NB4 (cell line): Measurements from ENCODE around the gene LMAN2.

Source experiments
- DNase-seq: peaks from one replicate; pipeline ENCODE4 v3.0.0; 2010; ENCODE audit warnings: low read depth
- H3K4me3 ChIP-seq: one replicate; pipeline ENCODE4 v1.5.1; 2011; ENCODE audit warnings: mild to moderate bottlenecking, low read depth, low read length, moderate library complexity
- MYC ChIP-seq: IDR thresholded peaks from 2 replicates; pipeline ENCODE4 v1.6.1; 2011; ENCODE audit warnings: low read depth, low read length
- POLR2A ChIP-seq: IDR thresholded peaks from 2 replicates; pipeline ENCODE4 v1.6.1; 2011; ENCODE audit warnings: mild to moderate bottlenecking; ENCODE audit not compliant: insufficient read length; ENCODE audit errors: extremely low read depth
- TF ChIP-seq, protein P1 (sequence below): IDR thresholded peaks from 2 replicates; pipeline ENCODE4 v1.6.1; 2011; ENCODE audit warnings: low read depth, low read length
- TF ChIP-seq, protein P2 (sequence below): IDR thresholded peaks from one replicate; pipeline ENCODE4 v1.5.1; 2012; ENCODE audit warnings: low read depth, low read length

LMAN2 gene

DNA sequence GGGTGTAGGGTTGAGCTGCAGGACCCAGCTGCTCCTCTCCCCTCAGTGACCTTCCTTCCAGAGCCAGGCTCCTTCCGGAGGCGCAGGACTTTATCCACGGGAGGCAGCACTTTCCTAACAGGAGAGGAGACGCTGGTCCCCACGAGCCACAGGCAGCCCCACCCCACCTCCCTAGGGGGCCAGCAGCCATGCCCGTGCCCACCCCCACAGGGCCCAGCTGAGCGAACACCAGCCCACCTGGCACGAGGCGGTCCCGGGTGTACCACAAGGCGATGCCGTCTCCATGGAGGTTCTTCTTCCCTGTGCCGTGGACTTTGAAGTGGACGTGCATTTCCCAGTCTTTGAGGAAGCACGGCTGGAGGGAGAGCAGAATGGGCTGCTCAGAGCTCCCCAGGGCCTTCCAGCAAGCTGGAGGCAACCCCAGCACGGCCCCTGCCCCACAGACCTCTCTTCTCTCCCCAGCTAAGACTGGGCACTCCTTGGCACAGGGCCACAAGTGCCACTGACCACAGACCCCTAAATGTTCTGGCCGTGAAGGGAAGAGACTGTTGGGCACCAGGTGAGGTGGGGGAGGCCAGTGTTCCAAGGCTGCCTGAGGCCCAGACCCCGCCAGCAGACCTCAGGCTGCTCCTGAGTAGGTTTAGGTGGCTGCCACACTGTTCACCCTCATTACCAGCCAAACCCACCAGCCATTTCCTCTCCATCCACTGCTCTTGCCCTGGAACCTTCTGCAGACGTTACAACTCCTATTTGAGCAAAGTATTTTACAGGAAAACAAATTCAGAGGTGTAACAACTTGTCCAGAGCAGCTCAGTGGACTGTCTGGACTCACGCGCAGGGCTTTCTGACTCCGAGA is 13.0 kb downstream of the LMAN2 start:
- TF ChIP-seq POLR2A (no peak), MYC (no peak)
- TF ChIP-seq, protein P1, sequence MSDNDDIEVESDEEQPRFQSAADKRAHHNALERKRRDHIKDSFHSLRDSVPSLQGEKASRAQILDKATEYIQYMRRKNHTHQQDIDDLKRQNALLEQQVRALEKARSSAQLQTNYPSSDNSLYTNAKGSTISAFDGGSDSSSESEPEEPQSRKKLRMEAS: no peak
- TF ChIP-seq, protein P2, sequence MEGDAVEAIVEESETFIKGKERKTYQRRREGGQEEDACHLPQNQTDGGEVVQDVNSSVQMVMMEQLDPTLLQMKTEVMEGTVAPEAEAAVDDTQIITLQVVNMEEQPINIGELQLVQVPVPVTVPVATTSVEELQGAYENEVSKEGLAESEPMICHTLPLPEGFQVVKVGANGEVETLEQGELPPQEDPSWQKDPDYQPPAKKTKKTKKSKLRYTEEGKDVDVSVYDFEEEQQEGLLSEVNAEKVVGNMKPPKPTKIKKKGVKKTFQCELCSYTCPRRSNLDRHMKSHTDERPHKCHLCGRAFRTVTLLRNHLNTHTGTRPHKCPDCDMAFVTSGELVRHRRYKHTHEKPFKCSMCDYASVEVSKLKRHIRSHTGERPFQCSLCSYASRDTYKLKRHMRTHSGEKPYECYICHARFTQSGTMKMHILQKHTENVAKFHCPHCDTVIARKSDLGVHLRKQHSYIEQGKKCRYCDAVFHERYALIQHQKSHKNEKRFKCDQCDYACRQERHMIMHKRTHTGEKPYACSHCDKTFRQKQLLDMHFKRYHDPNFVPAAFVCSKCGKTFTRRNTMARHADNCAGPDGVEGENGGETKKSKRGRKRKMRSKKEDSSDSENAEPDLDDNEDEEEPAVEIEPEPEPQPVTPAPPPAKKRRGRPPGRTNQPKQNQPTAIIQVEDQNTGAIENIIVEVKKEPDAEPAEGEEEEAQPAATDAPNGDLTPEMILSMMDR: no peak
- H3K4me3 ChIP-seq: no peak overlapping the region
- no peak for DNase-seq

DNA sequence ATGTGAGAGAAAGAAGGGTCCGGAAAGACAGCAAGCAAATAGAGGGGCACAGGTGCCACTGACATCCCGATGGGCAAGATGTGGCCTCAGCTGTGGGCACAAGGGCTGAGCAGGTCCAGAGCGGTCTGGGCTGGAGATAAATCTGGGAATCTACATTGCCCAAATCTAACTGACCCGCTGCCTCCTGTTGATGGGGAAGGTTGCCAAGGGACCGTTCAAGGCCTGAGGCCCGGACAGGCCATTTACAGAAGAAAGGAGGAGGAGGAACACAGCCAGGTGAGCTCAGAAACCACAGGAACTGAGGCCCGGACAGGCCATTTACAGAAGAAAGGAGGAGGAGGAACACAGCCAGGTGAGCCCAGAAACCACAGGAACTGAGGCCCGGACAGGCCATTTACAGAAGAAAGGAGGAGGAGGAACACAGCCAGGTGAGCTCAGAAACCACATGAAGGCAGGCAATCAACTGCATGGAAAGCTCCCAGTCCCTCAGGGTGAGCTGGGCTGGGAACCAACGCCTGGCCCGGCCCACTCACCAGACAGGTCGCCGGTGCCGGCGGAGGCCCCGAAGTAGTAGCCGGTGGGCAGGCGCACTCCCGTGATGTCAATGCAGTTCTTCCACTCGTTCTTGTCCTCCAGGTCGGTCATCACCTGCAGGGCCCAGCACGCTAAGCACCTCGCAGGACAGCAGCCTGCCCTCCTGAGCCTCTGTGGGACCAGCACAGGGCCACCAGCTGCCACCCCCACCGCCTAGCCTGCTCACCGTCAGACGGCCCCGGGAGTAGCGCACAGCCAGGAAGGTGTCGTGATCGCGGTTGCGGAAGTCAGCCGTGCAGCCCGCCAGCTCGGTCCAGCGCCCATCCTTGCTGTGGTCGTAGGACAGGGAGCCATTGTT is 14.6 kb downstream of the LMAN2 start:
- DNase-seq: no peak
- no peak overlapping the region for H3K4me3 ChIP-seq

DNA sequence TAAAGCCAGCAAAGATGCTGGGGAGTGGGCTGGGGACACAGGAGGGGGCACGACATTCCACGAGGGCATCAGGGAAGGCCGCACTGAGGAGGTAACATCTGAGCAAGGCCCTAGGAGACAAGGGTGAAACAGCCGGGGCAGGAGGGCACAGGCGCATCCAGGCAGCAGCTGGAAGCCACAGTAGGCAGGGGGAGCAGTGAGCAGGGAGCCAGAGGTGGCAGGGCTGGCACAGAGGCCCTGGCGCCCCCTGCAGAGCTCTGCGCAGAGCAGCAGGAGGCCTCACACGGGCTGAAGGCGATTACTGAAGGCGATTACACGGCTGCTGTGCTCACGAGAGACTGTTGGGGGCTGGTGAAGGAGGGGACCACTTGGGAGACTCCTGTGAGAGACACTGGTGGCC is 15.4 kb downstream of the LMAN2 start:
- H3K4me3 ChIP-seq: no peak overlapping the region
- TF ChIP-seq POLR2A (no peak), MYC (no peak)
- TF ChIP-seq, protein P2: peak; percentile 66
- DNase-seq: peak; percentile 58

More for the DNA sequence above, 14.6 kb downstream of the LMAN2 start:
- no peak for TF ChIP-seq POLR2A
- TF ChIP-seq, protein P2: no peak
- TF ChIP-seq, protein P1: no peak
- TF ChIP-seq MYC: no peak

DNA sequence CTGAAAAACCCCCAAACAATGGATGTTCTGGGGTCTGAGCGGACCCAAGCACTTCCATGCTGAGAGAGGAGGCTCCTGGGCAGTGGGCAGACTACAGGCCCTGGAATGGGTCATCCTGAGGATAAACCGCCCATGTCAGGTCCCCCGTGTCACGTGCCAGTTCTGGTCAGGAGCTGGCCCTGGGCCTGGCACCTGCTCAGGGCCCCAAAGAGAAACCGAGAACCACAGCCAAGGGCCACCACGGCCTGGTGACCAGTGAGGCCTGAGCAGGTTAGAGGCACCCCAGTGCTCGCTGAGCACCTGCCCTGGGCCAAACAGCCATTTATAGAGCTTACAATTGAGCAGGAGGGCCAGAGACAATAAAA is 15.8 kb downstream of the LMAN2 start:
- TF ChIP-seq POLR2A: no peak
- no peak for TF ChIP-seq MYC
- TF ChIP-seq, protein P1: no peak
- TF ChIP-seq, protein P2: no peak

DNA sequence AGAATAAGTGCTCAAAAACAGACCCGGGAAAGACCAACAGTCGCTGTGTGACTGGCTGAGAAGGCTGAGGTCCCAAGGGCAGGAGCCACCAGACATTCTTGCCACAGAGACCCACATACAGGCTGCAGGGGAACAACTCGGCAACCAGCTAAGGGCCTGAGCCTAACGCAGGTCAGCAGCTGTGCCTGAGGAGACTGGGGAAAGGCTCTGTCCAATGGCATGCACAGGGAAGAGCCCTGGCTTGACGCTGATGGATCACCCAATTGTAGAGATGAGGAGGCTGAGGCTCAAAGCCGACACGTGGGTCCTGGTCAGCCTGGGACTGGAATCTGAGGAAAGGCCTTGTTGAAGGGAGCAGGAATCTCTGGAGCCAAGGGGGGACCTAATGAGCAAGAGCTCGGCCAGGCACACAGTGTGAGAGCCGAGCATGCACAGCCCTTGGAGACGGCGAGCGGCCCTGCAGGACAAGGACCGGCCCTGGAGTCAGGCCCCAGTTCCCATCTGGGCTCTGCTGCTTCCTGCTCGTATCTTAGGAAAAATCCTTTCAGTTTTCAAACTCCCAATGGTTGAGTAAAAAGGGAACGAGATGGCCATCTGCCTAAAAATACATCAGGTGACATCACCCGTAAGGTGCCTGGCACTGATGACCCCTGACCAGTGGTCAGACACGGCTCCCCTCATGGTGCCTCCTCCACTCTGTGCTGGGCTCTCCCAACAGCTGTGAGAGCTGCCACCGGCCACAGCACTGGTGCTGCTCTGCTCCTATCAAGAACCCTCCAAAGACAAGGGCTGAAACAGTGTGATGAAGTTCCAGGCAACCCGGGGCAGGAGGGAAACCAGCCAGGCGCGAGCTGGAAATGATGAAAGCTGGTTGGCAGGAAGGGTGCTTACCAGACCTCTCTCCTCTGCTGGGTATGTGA is 16.4 kb downstream of the LMAN2 start:
- TF ChIP-seq, protein P1: no peak
- TF ChIP-seq, protein P2: no peak
- no peak for TF ChIP-seq POLR2A
- no peak for TF ChIP-seq MYC
- H3K4me3 ChIP-seq: no peak overlapping the region
- no peak for DNase-seq

More for the DNA sequence above, 15.8 kb downstream of the LMAN2 start:
- no peak overlapping the region for H3K4me3 ChIP-seq
- DNase-seq: no peak
